ENCODE data around the gene LYPLAL1. TPM values are rescaled to one million over a fixed set of nuclear protein-coding genes. Genes with fewer than 3 reads are reported as not detected.

Gene LYPLAL1
- total RNA-seq, result 13.9 and 23.1 TPM in 2 replicates

DNA sequence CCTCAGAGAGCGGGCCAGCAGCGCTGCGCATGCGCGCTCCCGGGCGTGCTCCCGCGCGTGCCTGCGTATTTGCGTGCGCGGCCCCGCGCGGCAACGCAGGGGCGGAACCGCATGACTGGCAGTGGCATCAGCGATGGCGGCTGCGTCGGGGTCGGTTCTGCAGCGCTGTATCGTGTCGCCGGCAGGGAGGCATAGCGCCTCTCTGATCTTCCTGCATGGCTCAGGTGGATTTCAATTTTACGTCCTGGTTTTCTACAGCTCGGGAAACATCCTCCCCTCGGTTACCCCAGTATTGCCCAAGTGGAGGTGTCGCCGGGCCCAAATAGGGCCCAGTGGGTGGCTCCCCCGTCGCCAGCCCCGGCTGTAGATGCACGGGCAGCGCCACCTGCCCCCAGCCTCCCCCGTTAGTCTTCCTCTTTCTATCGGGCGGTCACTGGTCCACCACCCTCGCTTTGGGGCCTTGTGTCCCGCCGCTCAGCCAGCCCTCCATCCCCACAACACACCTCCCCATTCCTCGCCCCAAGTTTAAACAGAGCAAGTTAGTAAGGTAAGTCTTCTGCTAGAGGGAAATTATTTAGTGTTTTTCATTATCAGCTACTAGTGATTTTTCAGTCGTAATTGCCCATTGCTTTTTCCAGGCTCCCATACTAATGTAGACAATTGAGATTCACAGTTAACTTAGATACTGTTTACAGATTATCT, at the start of gene LYPLAL1:
Gene LYPLAL1 (plus strand): TSS at position 121 of the 702 bp plus-strand sequence. CDS start 13 bp downstream, at position 134.

